HG02970 (cell line): ENCODE measurements around the gene RPAP2.
"Not testable (repeated sequence)": the region's sequence is repeated elsewhere in the genome, so short reads cannot be mapped to it uniquely, and the experiment has no call there.

Source experiments
- ATAC-seq: cut with Tn5 transposase; IDR thresholded peaks from one replicate; pipeline ENCODE4 v1.9.1; 2021; ENCODE audit warnings: mild to moderate bottlenecking, moderate library complexity, moderate number of reproducible peaks; ENCODE audit not compliant: unreplicated experiment, low FRiP score

The RPAP2 gene

GRCh38 chr1:92317836-92318493 is 19.1 kb downstream of the RPAP2 start:
- ATAC-seq, result no peak

GRCh38 chr1:92323473-92324453 is 24.9 kb downstream of the RPAP2 start:
- ATAC-seq, result no peak

DNA sequence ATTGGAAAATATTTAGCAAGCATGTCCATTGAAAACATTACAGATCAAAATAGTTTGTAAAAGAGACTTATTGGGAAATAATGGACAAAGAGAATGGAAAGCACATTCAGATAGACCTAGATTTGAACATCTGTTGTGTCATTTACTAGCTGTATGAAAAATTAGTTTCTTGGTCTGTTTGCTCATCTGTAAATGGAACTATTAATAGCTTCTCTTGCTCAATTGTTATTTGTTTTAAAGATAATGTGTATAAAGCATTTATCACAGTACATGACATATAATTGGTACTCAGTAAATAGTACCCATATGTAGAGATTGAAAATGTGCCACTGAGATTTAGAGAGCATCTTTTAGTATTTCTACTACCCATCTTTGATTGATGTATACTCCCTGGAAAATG is 25.9 kb downstream of the RPAP2 start:
- ATAC-seq, result no peak

DNA sequence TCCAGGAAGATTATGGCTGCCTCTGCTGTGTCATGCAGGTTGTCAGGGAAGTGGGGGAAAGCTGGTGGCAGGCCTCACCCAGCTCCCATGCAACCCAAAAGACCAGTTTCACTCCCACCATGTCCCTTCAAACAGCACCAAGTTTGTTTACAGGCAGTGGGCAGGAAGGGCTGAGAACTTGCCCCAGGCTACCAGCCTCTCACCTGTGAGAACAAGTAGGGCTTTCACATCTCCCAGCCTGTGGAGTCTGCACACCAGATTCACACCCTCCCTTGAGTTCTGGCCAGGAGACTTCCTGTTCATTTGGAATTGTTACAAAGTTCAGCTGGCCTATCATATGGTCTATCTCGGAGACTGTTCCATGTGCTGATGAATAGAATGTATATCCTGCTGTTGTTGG is 27.8 kb downstream of the RPAP2 start:
- ATAC-seq, result no peak

DNA sequence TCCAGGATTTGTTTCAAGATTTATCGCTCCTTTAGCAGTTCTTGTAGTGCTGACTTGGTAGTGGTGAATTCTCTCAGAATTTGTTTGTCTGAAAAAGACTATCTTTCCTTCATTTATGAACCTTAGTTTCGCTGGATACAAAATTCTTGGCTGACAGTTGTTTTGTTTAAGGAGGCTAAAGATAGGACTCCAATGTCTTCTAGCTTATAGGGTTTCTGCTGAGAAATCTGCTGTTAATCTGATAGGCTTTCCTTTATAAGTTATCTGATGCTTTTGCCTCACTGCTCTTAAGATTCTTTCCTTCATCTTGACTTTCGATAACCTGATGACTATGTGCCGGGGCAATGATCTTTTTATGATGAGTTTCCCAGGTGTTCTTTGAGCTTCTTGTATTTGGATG is 28.9 kb downstream of the RPAP2 start:
- no peak for ATAC-seq

DNA sequence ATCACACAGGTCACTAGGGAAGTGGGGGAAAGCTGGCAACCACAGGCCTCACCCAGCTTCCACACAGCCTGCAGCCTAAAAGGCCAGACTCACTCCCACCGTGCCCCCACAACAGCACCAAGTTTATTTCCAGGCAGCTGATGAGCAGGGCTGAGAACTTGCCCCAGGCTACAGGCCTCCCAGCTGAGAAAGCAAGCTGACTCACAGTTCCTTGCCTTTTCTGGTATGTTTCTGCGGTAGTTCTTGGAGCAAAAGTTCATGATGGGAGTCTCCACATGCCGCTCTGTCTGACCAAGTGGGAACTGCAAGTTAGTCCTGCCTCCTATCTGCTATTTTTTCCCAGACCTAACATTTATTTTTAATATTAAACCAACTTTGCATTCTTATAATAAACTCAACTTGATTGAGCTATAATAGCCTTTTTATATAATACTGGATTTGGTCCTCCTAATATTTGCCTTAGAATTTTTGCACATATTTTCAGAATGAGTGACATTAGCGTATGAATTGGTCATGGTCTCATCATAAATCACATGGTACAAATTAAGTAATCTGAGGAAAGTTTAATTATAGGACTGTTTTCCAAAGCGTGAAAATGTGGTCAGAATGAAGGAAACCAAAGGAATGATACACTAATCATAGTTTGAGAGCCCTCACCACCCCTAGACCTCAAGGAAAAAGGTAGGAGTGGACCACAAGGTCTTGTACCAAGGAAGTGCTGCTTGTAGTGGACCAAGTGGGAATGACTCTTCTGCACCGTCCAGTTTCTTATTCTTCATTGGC is 30.7 kb downstream of the RPAP2 start:
- no peak for ATAC-seq

GRCh38 chr1:92333668-92334067 is 34.8 kb downstream of the RPAP2 start:
- ATAC-seq, result no peak

- no peak for ATAC-seq
Observed at GRCh38 chr1:92340154-92340553, 41.3 kb downstream of the RPAP2 start.

- no peak for ATAC-seq
Observed at GRCh38 chr1:92342401-92342800, 43.5 kb downstream of the RPAP2 start.

DNA sequence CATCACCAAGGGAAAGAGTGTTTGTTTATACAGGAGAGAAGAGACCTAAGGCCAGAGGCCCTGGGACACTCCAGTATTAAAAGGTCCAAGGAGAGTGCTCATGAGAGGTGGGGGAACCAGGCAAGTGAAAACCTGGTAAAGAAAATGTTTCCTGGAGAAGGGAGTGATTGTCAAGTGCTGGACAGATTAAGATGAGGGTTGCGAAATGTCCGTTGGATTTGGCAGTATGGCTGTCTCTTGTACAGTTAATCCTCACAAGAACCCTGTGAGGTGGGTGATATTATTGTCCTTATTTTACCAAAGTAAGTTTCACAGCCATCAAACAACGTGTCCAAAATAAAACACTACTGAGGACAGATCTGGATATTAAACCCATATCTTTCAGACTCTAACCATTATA is 44.2 kb downstream of the RPAP2 start:
- no peak for ATAC-seq

- no peak for ATAC-seq
Observed at GRCh38 chr1:92346866-92347640, 48.2 kb downstream of the RPAP2 start.

- no peak for ATAC-seq
Observed at GRCh38 chr1:92352856-92353255, 54.0 kb downstream of the RPAP2 start.

DNA sequence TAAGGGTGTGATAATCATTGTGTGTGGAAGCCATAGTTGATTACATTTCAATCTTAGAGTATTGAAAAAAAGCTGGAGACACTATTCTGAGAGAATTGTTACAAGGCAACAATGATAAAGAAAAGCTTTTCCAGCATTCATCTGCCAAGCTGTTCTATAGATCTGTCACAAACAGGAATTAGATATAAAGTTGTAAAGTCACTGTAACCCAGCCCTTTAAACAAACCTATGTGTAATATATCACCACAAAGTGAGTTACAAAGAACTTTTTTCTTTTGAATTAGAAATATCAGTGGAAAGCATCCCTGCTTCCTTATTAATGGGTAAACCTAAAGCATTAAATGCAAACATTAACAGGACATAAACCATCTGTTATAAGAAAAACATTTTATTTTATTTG is 55.4 kb downstream of the RPAP2 start:
- ATAC-seq, result no peak

DNA sequence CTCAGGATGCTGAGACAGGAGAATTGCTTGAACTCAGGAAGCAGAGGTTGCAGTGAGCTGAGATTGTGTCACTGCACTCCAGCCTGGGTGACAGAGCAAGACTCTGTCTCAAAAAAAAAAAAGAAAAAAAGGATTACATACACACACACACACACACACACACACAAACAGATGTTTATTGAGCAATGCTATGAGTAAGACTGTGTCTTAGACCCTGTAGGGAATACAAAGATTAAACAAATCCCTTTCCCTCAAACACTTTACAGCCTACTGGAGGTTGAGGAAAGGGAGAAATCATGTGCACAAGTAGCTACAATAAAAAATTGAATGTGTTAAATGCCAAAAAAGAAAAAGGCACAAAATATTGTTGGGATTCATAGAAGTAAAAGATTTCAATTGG is 58.1 kb downstream of the RPAP2 start:
- no peak for ATAC-seq

DNA sequence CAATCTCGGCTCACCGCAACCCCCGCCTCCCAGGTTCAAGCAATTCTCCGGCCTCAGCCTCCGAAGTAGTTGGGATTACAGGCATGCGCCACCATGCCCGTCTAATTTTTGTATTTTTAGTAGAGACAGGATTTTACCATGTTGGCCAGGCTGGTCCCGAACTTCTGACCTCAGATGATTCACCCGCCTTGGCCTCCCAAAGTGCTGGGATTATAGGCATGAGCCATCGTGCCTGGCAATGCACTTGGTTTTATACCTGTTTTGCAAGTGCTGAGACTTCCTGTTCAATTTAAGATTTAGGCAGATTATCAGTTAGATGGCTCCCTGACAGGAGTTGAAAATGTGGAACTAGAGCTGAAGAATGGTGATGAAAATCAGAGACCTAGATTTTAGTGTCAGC is 60.5 kb downstream of the RPAP2 start:
- not testable (repeated sequence) for ATAC-seq

- no peak for ATAC-seq
Observed at GRCh38 chr1:92359986-92360385, 61.1 kb downstream of the RPAP2 start.

- ATAC-seq, result no peak
Observed at GRCh38 chr1:92362970-92363369, 64.1 kb downstream of the RPAP2 start.

GRCh38 chr1:92363401-92363800 is 64.5 kb downstream of the RPAP2 start:
- ATAC-seq, result no peak

GRCh38 chr1:92365378-92366039 is 66.7 kb downstream of the RPAP2 start:
- no peak for ATAC-seq

- no peak for ATAC-seq
Observed at GRCh38 chr1:92366040-92366395, 67.2 kb downstream of the RPAP2 start.
